Measurements from ENCODE around the gene SENP2.
"Not testable (repeated sequence)": the region's sequence is repeated elsewhere in the genome, so short reads cannot be mapped to it uniquely, and the experiment has no call there.

The SENP2 gene

DNA sequence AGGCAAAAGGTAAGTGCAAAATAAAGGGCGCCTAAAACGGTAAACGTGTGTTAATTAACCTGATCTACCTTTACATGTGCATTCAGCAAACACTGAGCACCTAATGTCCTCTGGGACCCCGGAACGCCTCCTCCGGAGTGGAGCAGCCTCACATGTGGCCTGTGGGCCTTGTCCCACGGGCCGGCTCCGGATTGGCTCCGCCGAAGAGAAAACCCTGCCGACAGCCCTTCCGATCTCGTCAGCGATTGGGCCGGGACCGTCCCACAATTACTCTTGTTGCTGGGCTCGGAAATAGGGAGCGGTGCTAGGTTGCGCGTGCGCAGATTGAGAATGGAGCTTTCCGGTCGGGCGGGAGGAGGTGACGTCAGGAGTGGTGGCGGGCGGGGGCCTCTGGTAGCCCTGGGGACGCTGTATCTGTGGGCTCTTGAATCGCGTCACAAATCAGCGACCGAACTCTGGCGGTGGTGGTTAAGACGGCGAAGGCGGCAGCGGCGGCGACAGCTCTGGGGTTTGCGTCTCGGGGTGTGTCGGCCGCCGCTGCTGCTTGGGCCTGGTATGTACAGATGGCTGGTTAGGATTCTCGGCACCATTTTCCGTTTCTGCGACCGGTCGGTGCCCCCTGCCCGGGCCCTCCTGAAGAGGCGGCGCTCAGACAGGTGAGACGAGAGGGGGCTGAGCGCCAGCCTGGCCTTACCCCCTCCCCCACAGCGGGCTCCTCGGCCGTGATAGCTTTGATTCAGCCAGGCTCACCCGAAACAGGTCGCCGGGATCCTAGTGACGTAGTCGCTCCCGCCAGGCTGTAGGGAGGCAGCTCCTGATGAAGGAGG, at the start of gene SENP2:
Gene SENP2 (plus strand): TSS at position 437 of the 827 bp plus-strand sequence. CDS start 119 bp downstream, at position 556.
- peak; percentile 100 for DNase-seq (ENCODE audit: low spot score)

DNA sequence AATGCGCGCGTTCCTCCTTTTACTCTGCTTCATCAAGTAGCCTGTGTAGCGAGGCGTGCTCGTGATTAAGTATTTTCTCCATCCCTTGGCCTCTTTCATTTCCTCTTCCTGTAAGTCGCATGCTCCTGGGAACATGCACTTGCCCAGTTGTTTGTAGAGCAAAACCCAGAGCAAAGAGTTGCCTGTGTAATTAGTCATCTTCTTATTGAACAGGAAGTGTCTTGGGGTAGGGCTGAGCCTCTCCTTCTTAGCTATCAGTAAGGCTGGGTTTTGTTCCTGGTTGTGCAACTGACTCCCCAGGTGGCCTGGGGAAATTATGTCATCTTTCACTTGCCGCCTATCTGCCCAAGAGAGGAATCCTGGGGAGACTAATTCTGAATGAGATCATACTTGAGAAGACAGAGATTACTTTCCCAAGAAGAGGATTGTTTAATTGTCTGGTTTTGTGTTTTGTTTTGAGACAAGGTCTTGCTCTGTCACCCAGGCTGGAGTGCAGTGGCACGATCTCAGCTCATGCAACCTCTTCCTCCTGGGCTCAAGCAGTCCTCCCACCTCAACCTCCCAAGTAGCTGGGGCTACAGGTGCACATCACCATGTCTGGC, 48.6 kb upstream of the SENP2 start:
- DNase-seq (ENCODE audit: low spot score) = peak; percentile 92

DNA sequence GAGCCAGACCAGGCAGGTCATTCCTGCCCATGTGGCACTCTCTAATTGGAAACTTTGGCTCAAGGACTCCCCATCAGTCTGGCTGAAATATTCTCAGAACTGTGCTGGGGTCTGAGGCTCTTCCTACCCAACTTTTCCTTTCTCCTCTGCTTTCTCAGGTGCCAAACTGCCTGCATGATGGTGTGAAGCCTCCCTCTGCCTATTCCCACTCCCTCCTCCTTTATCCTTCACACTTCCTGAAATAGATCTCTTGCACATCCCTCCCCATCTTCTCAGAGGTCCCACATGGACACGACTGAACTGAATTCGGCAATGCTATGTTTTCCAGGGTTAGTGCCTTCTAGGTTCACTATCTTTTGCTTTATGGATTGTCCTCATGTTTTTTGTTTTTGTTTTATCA, 46.2 kb upstream of the SENP2 start:
- no peak for DNase-seq (ENCODE audit: low spot score)

DNA sequence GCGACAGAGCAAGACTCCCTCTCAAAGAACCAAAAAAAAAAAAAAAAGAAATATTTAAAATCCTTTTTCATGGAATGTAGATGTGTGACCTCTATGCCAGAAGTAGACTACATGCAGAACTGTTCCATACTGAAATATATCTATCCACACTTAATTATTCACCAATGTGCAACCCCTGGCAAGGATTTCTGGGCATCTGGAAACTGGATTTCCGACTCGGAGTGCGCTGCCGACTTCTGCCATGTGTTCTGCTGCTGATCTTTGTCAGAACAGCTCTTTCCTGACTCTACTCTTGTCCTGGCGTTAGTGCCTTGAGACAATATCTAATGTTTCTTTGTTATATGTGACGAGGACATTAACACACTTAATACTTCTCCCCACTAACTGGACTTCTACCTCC, 45.4 kb upstream of the SENP2 start:
- no peak for DNase-seq (ENCODE audit: low spot score)

DNA sequence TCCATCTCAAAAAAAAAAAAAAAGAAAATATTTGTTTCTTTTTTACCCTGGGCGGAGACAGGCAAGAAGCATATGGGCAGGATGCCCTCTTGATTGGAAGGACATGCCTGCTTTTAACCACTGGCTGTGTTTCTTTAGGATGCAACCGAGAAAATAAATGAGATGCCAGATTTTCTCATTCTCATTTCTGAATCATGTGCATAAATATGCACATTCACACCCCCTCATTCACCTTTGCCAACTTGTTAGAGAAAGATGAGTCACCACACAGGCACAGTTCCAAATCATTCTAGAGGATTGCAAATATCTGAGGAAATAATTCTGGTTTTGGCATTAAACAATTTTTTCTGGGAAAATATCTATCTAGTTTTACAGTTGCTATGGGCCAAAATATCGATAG, 37.0 kb upstream of the SENP2 start:
- DNase-seq (ENCODE audit: low spot score) = no peak

DNA sequence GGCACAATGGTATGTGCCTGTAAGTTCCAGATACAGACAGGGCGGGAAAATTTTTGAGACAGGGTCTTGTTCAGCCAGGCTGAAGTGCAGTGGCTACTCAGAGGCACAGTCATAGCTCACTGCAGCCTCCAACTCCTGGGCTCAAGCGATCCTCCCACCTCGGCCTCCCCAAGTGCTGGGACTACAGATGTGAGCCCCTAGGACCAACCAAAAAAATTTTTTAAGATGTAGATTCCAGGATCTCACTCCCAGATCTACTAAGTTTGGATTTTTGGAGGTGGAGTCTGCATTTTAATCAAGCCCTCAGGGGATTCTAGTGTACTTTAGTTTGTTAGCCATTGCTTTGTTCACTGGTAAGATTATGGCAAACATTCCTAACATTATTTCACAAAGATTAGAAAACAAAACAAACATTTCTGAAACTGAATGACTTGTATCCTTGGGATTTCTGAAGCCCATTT, 36.4 kb upstream of the SENP2 start:
- DNase-seq (ENCODE audit: low spot score) = no peak

DNA sequence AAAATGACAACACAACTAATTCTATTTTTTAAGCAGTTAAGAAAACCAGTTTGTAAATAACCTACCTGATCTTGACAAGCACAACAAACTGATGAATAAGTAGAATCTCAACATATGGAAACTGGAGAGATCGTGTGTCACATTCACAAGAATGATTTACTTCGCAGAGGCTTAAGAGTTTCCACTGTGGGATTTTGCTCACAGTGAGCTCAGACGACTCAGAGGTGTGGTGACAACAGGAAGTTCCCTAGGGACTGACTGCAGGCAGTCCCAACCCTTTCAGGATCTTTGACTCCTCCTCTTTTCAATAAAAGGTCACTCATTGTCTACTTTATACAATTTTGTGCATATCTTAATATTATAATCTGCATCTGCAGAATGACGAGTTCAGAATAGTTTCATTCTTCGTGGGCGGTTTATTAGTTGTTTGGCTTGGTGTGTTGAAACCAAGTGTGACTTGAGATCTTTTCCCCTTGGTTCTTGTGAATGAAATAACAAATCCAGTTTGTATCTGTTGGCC, 33.7 kb upstream of the SENP2 start, which contains the start of gene LIPH:
Gene LIPH (minus strand): TSS at position 231 of the 520 bp plus-strand sequence. CDS start 117 bp downstream, at position 114.
- no peak for DNase-seq (ENCODE audit: low spot score)

DNA sequence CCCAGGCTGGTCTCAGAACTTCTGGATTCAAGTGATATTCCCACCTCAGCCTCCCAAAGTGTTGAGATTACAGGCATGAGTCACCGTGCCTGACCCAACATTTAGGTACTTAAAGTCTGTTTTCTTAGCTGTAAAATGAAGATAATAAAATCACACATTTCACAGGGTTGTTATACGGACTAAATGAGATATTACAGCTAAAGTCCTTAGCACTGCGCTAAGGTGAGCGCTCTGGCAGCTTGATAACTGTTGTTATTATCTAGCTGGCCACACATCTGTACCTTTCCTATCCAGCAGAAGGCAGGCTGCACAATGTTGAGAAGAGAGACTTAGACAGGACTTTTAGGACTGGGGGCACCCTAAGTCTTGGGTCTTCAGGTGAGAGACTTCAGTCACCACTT, 31.0 kb upstream of the SENP2 start:
- no peak for DNase-seq (ENCODE audit: low spot score)

DNA sequence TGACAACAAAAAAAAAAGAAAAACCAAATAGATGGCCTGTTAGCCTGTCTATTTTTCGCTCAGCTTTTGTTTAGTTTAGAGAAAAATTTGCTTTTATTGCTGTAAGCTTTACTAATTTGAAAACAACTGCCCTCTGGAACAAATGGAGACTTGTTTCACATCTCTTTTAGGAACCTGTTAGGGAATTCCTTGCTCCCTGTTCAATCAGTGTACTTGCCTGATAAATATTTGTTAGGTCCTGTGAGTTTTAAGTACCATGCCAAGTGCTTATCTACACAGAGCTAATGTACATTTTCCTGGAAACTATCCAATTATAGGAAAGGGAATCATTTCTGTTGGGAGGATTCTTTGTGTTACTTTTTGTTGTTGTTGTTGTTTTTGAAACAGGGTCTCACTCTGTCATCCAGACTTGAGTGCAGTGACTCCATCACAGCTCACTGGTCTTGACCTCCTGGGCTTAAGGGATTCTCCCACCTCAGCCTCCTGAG, 30.2 kb upstream of the SENP2 start:
- no peak for DNase-seq (ENCODE audit: low spot score)

DNA sequence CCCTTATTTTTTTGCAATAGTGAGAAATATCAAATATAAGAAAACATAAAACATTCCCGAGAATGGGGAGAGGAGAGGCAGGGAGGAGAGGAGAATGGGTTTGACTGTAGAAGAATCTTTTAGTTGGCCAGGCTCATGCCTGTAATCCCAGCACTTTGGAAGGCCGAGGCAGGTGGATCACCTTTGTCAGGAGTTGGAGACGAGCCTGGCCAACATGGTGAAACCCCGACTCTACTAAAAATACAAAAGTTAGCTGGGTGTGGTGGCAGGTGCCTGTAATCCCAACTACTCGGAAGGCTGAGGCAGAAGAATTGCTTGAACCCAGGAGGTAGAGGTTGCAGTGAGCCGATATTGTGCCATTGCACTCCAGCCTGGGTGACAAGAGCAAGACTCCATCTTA, 29.5 kb upstream of the SENP2 start:
- DNase-seq (ENCODE audit: low spot score) = not testable (repeated sequence)

DNA sequence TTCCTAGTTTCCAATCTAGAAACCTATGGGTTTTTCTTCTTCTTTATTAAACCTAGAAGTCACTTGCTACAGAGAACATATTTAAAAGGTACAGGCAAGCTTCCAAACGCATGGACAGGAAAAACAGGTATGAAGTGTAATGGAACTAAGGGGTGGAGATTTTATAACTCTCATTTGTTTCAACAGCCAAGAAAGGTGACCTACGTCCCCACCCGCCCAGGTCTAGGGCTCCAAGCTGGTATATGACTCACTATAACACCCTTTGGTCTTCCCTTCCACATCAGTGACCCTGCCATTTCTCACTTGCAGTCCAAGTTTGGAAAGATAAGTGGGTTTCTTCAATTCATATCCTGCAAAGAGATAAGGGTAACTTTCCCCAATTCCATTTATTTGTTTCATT, 27.7 kb upstream of the SENP2 start:
- no peak for DNase-seq (ENCODE audit: low spot score)

DNA sequence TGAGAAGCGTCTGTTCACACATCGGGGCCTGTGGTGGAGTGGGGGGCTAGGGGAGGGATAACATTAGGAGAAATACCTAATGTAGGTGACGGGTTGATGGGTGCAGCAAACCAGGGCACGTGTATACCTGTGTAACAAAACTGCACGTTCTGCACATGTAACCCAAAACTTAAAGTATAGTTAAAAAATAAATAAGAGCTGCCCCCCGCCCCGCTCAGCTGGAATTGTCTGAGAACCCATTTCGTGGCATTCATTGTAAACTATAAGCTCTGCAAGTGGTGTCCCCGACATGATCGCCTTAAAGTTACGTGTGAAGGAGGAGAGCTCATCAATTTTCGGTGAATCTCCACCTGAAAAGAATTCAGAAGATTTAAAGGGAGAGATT, 26.4 kb upstream of the SENP2 start:
- no peak for DNase-seq (ENCODE audit: low spot score)

DNA sequence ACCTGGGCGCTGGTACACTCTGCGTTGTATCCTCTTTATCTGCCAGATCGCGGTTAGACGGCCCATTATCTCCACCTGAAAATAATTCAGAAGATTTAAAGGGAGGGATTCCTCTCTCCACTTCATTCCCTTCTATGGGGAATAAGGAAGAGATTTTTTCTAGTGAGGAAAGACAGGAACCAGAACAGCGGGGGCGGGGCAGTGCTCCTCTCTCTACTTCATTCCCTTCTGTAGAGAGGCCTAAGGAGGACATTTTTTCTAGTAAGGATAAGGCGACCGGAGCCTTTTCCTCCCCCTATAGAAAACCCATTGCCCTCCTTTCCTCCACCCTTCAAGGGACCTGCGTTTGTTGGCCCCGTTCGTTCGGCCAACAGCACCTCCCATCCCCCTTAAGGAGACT, 25.4 kb upstream of the SENP2 start:
- no peak for DNase-seq (ENCODE audit: low spot score)

DNA sequence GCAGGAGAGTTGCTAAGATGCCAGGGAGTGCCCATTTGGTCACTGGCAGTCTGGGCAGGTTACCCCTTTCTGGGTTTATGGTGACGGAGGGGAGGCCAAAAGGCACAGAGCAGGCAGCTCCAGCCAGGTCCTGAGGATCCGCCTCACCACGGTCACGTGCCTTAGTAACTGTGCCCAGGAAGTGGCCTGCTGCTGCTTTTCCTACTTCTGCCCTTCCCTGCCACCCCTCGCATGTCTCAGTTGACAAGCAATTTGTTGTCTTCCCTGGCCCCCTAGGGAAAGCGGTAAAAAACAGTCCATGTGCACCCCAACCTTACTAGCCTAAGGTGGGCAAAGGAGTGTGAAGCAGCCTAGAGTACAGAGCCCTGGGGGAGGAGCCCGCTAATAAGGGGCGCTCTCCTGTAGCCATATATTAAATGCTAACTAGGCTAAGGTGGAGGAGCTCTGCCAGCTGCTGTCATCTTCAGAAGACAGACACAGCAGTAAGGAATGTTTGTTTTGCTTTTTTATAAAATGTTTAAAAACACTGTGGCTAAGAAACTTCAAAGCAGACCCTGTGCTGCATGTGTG, 24.6 kb upstream of the SENP2 start:
- no peak for DNase-seq (ENCODE audit: low spot score)

DNA sequence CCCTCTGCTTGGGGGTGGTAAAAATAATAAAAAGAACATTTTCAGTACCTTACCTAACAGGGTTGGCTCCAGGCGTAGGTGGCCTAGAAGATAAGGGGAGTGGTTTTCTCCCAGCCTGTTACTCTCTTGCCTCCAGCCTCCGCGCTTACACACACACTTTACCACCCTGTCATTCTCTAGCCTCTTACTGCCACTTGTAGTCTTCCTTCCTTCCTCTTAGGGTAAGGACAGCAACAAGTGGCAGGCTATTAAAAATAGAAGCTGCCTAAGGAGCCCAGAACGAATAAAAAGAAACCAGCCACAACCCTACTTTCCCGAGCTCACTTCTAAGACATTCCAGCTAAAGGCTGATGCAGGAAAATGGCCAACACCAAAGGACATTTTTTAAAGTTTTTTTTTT, 24.1 kb upstream of the SENP2 start:
- DNase-seq (ENCODE audit: low spot score) = no peak

DNA sequence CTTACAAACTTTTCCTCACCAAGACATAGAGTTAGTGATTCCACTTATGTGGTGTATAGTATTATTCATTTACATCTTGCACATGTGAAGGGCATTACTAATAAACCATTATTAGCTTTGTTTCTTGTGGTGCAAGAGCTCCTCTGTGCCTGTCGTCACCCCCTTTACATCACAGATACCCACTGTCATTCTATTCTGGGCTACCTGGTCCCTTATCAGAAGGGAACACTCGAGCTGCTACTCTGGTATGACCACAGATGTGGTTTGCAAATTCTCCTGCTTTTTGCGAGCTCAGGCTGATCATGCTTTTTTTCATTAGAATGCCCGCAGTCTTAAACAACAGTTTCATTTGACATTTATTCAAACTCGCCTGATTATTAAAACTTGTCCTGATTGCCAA, 13.9 kb upstream of the SENP2 start:
- no peak for DNase-seq (ENCODE audit: low spot score)

DNA sequence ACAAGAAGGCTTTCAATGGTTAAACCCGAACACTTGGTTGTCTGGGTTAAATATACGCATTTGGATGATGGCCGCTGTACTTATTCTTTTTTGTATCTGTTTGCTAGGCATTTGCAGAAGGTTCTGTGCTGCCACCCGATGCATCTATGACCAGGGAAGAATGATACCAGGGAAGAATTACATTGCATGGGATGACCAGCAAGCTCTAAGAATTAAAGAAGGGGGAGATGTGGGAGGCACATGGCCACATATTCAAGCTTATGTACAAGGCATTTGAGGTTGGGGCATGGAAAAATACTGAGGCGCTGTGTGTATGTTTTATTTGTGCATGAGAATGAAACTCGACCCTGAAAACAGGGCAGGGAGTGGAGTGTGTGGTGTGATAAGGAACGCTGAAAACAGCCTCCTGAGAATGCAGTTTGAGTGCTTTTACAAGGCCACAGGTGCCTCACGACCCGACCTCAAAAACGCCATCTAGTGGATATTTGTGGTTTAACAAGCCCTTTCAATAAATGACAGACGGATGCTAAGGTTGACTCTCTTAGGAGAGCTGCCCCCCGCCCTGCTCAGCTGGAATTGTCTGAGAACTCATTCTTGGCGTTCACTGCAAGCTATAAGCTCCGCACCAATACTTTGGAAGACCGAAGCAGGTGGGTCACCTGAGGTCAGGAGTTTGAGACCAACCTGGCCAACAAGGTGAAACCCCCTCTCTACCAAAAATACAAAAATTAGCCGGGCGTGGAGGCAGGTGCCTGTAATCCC, 10.8 kb upstream of the SENP2 start:
- peak; percentile 77 for DNase-seq (ENCODE audit: low spot score)

DNA sequence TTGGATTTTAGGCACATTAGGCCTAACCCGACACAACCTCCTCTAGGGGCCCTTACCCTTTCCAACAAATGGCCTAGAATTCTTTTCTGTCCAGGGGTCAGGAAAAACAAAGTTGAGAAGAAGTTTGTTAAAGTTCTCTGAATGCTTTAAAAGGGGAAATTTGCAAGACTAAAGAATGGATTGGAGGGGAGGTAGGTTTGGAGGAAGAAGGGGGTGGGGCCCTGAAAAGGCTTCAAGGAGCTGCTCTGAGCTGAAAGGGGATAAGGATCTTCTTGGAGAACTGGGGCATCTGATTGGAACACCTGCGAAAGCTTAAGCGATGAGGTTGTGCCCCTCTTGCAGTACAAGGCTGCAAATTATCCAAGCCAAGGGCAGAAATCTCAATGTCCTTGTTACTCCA, 3.9 kb upstream of the SENP2 start:
- DNase-seq (ENCODE audit: low spot score) = no peak

DNA sequence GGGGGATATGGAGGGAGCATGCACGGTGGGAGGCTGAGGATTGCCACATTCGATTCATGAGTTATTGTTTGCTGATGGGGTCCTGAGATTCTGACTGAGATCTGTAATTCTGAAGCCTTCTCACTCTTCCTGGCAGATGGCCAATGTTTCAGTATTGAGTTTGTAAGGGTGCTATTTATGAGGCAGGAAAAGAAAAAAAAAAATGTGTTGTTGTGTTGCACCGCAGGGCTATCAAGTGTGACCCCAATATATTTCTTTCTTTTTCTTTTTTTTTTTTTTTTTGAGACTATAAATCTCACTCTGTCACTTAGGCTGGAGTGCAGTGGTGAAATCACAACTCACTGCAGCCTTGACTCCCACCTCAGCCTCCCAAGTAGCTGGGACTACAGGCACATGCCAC, 3.2 kb upstream of the SENP2 start:
- DNase-seq (ENCODE audit: low spot score) = no peak

DNA sequence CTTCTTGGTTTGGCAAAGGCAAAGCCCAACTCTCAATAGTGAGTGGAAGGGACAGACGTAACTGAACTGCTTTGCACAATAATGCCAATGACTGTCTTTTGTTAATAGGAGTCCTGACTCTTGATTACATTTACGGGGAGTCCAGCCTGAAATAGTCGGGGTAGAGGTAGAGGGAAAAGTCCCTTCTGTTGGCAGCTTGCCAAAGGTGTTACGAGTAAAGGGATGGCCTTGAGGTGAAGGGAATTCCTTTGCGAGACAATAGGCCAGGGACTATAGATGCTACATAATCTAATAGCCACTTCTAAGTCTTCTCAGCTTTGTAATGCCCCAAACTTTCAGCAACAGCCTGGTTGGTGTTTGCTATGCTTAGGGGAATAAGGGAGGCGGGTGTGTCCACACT, 2.2 kb upstream of the SENP2 start:
- no peak for DNase-seq (ENCODE audit: low spot score)

DNA sequence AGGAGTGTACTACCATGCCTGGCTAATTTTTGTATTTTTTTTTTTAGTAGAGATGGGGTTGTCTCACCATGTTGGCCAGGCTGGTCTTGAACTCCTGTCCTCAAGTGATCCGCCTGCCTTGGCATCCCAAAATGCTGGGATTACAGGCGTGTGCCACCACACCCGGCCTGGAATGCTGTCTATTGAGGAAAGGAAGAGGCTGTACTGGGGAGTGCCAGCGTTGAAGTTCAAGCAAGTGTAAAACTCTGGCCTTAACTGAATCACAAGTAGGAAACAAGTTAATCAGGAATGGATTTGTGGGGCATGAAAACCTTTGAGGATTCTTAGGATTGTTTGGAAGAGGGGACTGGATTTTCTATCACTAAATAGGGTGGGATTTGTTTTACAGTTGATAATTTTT, 1.4 kb upstream of the SENP2 start:
- DNase-seq (ENCODE audit: low spot score) = no peak

DNA sequence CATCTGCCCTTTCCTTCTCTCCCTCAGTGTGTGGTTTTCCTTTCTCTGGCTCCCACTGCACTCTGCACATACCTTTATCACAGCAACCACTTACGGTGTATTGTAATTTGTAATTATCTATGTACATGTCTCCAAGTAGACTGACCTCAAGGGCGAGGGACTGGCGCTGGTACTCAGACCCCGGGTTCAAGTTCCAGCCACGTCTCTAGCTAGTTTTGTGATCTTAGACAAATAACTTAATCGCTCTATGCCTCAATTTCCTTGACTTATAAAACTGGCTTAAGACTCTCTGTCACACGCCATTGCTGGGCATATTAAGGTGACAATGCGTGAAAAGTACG, 607 bp upstream of the SENP2 start:
- no peak for DNase-seq (ENCODE audit: low spot score)
